Endodermal cell (in vitro differentiated cells): ENCODE results near the gene TLR4. TPM values are rescaled to one million over a fixed set of nuclear protein-coding genes. Genes with fewer than 3 reads are reported as not detected.
A peak's percentile ranks its signal among the peaks of the same experiment; 100 is the strongest.

Experiments used
- DNase-seq: peaks from one replicate; pipeline ENCODE4 v3.0.0-alpha.2; 2017
- H3K27ac ChIP-seq: 2 replicates; pipeline ENCODE4 v1.5.1; 2013; ENCODE audit warnings: mild to moderate bottlenecking, low read depth, low read length, moderate library complexity
- H3K27me3 ChIP-seq: 2 replicates; pipeline ENCODE4 v1.6.1; 2013; ENCODE audit warnings: mild to moderate bottlenecking, low read length, moderate library complexity; ENCODE audit not compliant: insufficient read depth, control insufficient read depth, poor library complexity, severe bottlenecking
- H3K36me3 ChIP-seq: 2 replicates; pipeline ENCODE4 v1.7.0; 2013; ENCODE audit warnings: mild to moderate bottlenecking, low read length, moderate library complexity; ENCODE audit not compliant: control insufficient read depth, insufficient read depth
- H3K4me1 ChIP-seq: one replicate; pipeline ENCODE4 v1.7.0; 2013; ENCODE audit warnings: low read length; ENCODE audit not compliant: control insufficient read depth, insufficient read depth
- H3K4me3 ChIP-seq: 2 replicates; pipeline ENCODE4 v1.5.1; 2013; ENCODE audit warnings: mild to moderate bottlenecking, low read length, moderate library complexity
- H3K9ac ChIP-seq: 2 replicates; pipeline ENCODE4 v1.6.1; 2013; ENCODE audit warnings: mild to moderate bottlenecking, low read length, moderate library complexity; ENCODE audit not compliant: poor library complexity, severe bottlenecking; ENCODE audit errors: extremely low read depth
- H3K9me3 ChIP-seq: 2 replicates; pipeline ENCODE4 v1.6.1; 2013; ENCODE audit warnings: mild to moderate bottlenecking, low read length, moderate library complexity; ENCODE audit not compliant: control insufficient read depth
- H3K27ac Mint-ChIP-seq: 2 replicates; pipeline ENCODE4 v1.8.0; 2020; ENCODE audit warnings: mixed read lengths
- H3K27me3 Mint-ChIP-seq: 2 replicates; pipeline ENCODE4 v1.8.0; 2021; ENCODE audit warnings: mild to moderate bottlenecking, mixed read lengths; ENCODE audit not compliant: insufficient read depth
- H3K36me3 Mint-ChIP-seq: 2 replicates; pipeline ENCODE4 v1.8.0; 2020; ENCODE audit warnings: low read depth, mixed read lengths
- H3K4me1 Mint-ChIP-seq: 2 replicates; pipeline ENCODE4 v1.8.0; 2020; ENCODE audit warnings: mixed read lengths
- H3K4me3 Mint-ChIP-seq: 2 replicates; pipeline ENCODE4 v1.8.0; 2020; ENCODE audit warnings: mild to moderate bottlenecking, moderate library complexity, mixed read lengths
- H3K9me3 Mint-ChIP-seq: 2 replicates; pipeline ENCODE4 v1.8.0; 2020; ENCODE audit warnings: mild to moderate bottlenecking, mixed read lengths
- WGBS, 2 experiments: methylation state at CpG; one replicate each; pipeline versions ENCODE4 v1.1.5 to v1.1.7; 2013; ENCODE audit warnings: missing lambda C conversion rate in 2 of 2, mixed read lengths in 1 of 2; ENCODE audit not compliant: insufficient coverage in 1 of 2, insufficient read length in 1 of 2; 5-methylcytosine and 5-hydroxymethylcytosine counted together
- total RNA-seq, 2 donors: library from RNA; stranded (reverse); fragmentation: NEBNext Ultra II Directional in 1 of 2; extraction: Animal tissue kit (Norgen Biotek cat#: 25700) in 1 of 2; gene quantifications; 2 replicates in 1 of 2; 3 replicates in 1 of 2; pipeline ENCODE4 v1.2.1, GENCODE V29; 2021
- TF ChIP-seq, protein P1 (sequence below): fragments of 200-600 bp; sonication (generic); conservative IDR thresholded peaks from 2 replicates; pipeline ENCODE4 v1.5.0; 2021; ENCODE audit warnings: antibody characterized with exemption, mild to moderate bottlenecking

Gene TLR4
- total RNA-seq, 2 donors from 2014 or later, result 0.07 TPM; not detected in 1

DNA sequence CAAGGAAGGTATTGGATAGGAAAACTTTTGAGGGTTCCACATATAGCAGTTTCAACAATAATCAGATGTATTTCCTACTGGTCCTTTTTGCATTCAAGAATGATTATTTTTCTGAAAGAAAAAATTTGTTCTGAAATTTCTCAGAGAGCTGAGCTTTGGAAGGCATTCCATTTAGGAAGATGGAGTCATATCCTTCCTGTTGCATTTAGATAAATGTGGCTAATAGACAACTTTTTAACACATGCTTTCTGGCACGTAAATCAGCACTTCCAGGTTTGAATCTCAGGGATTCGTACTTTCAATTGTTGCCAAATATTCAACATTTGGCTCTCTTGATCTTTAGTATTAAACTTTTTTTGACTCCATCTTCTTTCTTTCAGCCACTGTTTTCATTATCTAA, 24.8 kb upstream of the TLR4 start:
- WGBS, 2 experiments, result 94 to 100% methylated on average over 2 of the region's 2 CpGs
- no peak for DNase-seq
- H3K27ac ChIP-seq, result no peak overlapping the region
- peak overlapping the region; percentile 16 for H3K4me3 ChIP-seq
- H3K4me1 Mint-ChIP-seq, result peaks cover 14% of the 10 kb centered on the region
- H3K4me1 ChIP-seq, result peaks cover 6% of the 10 kb centered on the region
- peaks cover 17% of the 10 kb centered on the region for H3K9me3 ChIP-seq
- H3K27me3 Mint-ChIP-seq, result peaks cover 2% of the 10 kb centered on the region
- H3K36me3 ChIP-seq, result no peaks in the 10 kb centered on the region
- no peaks in the 10 kb centered on the region for H3K36me3 Mint-ChIP-seq
- peaks cover 8% of the 10 kb centered on the region for H3K9me3 Mint-ChIP-seq
- no peak overlapping the region for H3K9ac ChIP-seq
- TF ChIP-seq, protein P1, sequence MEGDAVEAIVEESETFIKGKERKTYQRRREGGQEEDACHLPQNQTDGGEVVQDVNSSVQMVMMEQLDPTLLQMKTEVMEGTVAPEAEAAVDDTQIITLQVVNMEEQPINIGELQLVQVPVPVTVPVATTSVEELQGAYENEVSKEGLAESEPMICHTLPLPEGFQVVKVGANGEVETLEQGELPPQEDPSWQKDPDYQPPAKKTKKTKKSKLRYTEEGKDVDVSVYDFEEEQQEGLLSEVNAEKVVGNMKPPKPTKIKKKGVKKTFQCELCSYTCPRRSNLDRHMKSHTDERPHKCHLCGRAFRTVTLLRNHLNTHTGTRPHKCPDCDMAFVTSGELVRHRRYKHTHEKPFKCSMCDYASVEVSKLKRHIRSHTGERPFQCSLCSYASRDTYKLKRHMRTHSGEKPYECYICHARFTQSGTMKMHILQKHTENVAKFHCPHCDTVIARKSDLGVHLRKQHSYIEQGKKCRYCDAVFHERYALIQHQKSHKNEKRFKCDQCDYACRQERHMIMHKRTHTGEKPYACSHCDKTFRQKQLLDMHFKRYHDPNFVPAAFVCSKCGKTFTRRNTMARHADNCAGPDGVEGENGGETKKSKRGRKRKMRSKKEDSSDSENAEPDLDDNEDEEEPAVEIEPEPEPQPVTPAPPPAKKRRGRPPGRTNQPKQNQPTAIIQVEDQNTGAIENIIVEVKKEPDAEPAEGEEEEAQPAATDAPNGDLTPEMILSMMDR, result no peak
- no peak overlapping the region for H3K27ac Mint-ChIP-seq
- H3K4me3 Mint-ChIP-seq, result no peak overlapping the region
- H3K27me3 ChIP-seq, result no peaks in the 10 kb centered on the region

GRCh38 chr9:117681888-117682287, 22.3 kb upstream of the TLR4 start:
- TF ChIP-seq, protein P1, result no peak
- DNase-seq, result no peak
- WGBS, 2 experiments, result 88 to 90% methylated on average over 1 to 2 of the region's 2 CpGs
- Histone ChIP-seq H3K36me3 (no peaks in the 10 kb centered on the region), H3K9me3 (no peaks in the 10 kb centered on the region), H3K4me1 (peaks cover 12% of the 10 kb centered on the region), H3K27me3 (no peaks in the 10 kb centered on the region), H3K4me3 (no peak overlapping the region), H3K9ac (no peak overlapping the region), H3K27ac (no peak overlapping the region)
- no peaks in the 10 kb centered on the region for H3K36me3 Mint-ChIP-seq
- peaks cover 24% of the 10 kb centered on the region for H3K4me1 Mint-ChIP-seq
- no peak overlapping the region for H3K4me3 Mint-ChIP-seq
- no peak overlapping the region for H3K27ac Mint-ChIP-seq
- H3K9me3 Mint-ChIP-seq, result no peaks in the 10 kb centered on the region
- peaks cover 2% of the 10 kb centered on the region for H3K27me3 Mint-ChIP-seq

DNA sequence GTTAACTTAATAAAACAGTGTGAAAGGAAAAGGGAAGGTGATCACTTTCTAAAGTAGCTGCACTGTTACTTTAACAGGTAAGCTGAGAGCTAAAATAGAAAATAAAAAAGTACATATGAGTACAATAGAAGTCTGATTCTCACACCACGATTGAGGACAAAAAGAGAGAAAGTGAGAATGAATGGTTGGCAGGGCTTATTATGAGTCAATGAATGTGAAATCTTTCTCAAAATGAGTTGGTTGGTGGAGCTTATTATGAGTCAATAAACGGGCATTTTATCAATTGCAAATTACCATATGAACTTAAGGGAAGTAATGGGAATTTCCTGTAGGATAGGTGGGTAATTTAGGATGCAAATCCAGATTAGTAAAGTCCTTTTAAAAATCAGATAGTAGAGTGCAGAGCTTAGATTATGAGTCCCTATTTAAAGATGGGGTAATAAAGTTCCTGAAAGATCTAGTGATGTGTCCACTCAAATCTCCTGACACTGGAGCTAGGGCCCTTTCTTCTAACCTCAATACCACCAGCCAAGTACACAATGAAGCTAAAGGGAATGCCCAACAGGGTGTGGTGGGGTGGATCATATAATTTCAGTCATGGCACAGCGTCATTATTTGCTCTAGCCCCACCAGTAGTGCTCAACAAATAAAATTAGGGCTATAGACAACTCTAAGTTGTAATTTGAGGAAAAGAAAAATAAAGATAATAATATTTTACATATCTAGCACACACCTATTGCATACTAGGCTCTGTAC, 21.1 kb upstream of the TLR4 start:
- Mint-ChIP-seq H3K27me3 (peaks cover 2% of the 10 kb centered on the region), H3K27ac (no peak overlapping the region)
- H3K27ac ChIP-seq, result no peak overlapping the region

More for the DNA sequence above, 21.1 kb upstream of the TLR4 start:
- Histone ChIP-seq H3K27me3 (no peaks in the 10 kb centered on the region), H3K9ac (no peak overlapping the region), H3K4me1 (peaks cover 15% of the 10 kb centered on the region), H3K9me3 (peaks cover under 1% of the 10 kb centered on the region), H3K4me3 (no peak overlapping the region), H3K36me3 (no peaks in the 10 kb centered on the region)
- H3K36me3 Mint-ChIP-seq, result peaks cover under 1% of the 10 kb centered on the region
- TF ChIP-seq, protein P1, result no peak
- H3K4me1 Mint-ChIP-seq, result peaks cover 32% of the 10 kb centered on the region
- no peak overlapping the region for H3K4me3 Mint-ChIP-seq
- WGBS, 2 experiments, result 83 to 85% methylated on average over 2 to 3 of the region's 3 CpGs
- no peak for DNase-seq
- H3K9me3 Mint-ChIP-seq, result peaks cover 6% of the 10 kb centered on the region
